Stomach smooth muscle (tissue), 2 donors: ENCODE results near the gene CDH12.
"Not testable (repeated sequence)": the region's sequence is repeated elsewhere in the genome, so short reads cannot be mapped to it uniquely, and the experiment has no call there.

Experiments used
- H3K27ac ChIP-seq: one replicate; pipeline ENCODE4 v1.7.0; 2013; ENCODE audit warnings: mild to moderate bottlenecking, low read length, inconsistent platforms
- H3K27me3 ChIP-seq, 2 donors: one replicate each; pipeline ENCODE4 v1.7.0; 2013; ENCODE audit warnings: low read length in 2 of 2; ENCODE audit not compliant: insufficient read depth in 2 of 2, control insufficient read depth in 1 of 2
- H3K36me3 ChIP-seq, 2 donors: one replicate each; pipeline ENCODE4 v1.7.0; 2013; ENCODE audit warnings: low read length in 2 of 2; ENCODE audit not compliant: control insufficient read depth in 2 of 2, insufficient read depth in 2 of 2
- H3K4me1 ChIP-seq: one replicate; pipeline ENCODE4 v1.7.0; 2013; ENCODE audit warnings: low read length; ENCODE audit not compliant: control insufficient read depth, insufficient read depth
- H3K4me3 ChIP-seq, 2 donors: one replicate each; pipeline ENCODE4 v1.7.0; 2013; ENCODE audit warnings: low read length in 2 of 2
- H3K9ac ChIP-seq, 2 donors: one replicate each; pipeline ENCODE4 v1.7.0; 2013; ENCODE audit warnings: low read length in 2 of 2, mild to moderate bottlenecking in 1 of 2
- H3K9me3 ChIP-seq, 2 donors: one replicate each; pipeline ENCODE4 v1.7.0; 2013; ENCODE audit warnings: low read length in 2 of 2; ENCODE audit not compliant: control insufficient read depth in 2 of 2
- donor health status: healthy.
- donor health status: Pancreatic carcinoma.

CDH12 gene

GRCh38 chr5:22329683-22330082, 523.5 kb downstream of the CDH12 start:
- Histone ChIP-seq H3K27ac (no peak overlapping the region), H3K36me3 (no peaks in the 10 kb centered on the region), H3K4me3 (no peak overlapping the region)

GRCh38 chr5:22319798-22320197, 533.3 kb downstream of the CDH12 start:
- Histone ChIP-seq H3K27me3 (no peaks in the 10 kb centered on the region), H3K9ac (no peak overlapping the region), H3K27ac (no peak overlapping the region), H3K36me3 (no peaks in the 10 kb centered on the region), H3K9me3 (no peaks in the 10 kb centered on the region), H3K4me3 (no peak overlapping the region), H3K4me1 (no peaks in the 10 kb centered on the region)

More at GRCh38 chr5:22329683-22330082, 523.5 kb downstream of the CDH12 start:
- Histone ChIP-seq H3K27me3 (no peaks in the 10 kb centered on the region), H3K9ac (no peak overlapping the region), H3K9me3 (peaks cover 0 to 4% of the 10 kb centered on the region in 2 donors), H3K4me1 (no peaks in the 10 kb centered on the region)

GRCh38 chr5:22316294-22316693, 536.9 kb downstream of the CDH12 start:
- H3K4me3 ChIP-seq, result no peak overlapping the region

GRCh38 chr5:22315052-22315451, 538.1 kb downstream of the CDH12 start:
- H3K9ac ChIP-seq, H3K36me3 ChIP-seq, H3K9me3 ChIP-seq, H3K4me1 ChIP-seq, H3K27ac ChIP-seq, H3K4me3 ChIP-seq, H3K27me3 ChIP-seq: not testable (repeated sequence)

More at GRCh38 chr5:22316294-22316693, 536.9 kb downstream of the CDH12 start:
- Histone ChIP-seq H3K9ac (no peak overlapping the region), H3K36me3 (no peaks in the 10 kb centered on the region), H3K9me3 (no peaks in the 10 kb centered on the region), H3K27me3 (no peaks in the 10 kb centered on the region), H3K27ac (no peak overlapping the region), H3K4me1 (no peaks in the 10 kb centered on the region)

- no peaks in the 10 kb centered on the region for H3K27me3 ChIP-seq
- no peaks in the 10 kb centered on the region for H3K4me1 ChIP-seq
- no peak overlapping the region for H3K27ac ChIP-seq
- no peak overlapping the region for H3K4me3 ChIP-seq
- no peak overlapping the region for H3K9ac ChIP-seq
- no peaks in the 10 kb centered on the region for H3K36me3 ChIP-seq
- H3K9me3 ChIP-seq, result no peaks in the 10 kb centered on the region
These were observed 538.6 kb downstream of the CDH12 start for GRCh38 chr5:22314548-22314947.

GRCh38 chr5:22306011-22306410, 547.1 kb downstream of the CDH12 start:
- Histone ChIP-seq H3K4me1 (no peaks in the 10 kb centered on the region), H3K27ac (no peak overlapping the region), H3K27me3 (no peaks in the 10 kb centered on the region), H3K9ac (no peak overlapping the region), H3K36me3 (no peaks in the 10 kb centered on the region), H3K4me3 (no peak overlapping the region), H3K9me3 (no peaks in the 10 kb centered on the region)

GRCh38 chr5:22295832-22296231, 557.3 kb downstream of the CDH12 start:
- H3K27me3 ChIP-seq, result no peaks in the 10 kb centered on the region
- H3K9me3 ChIP-seq, result peaks cover 3 to 7% of the 10 kb centered on the region in 2 donors
- no peak overlapping the region for H3K27ac ChIP-seq
- no peak overlapping the region for H3K4me3 ChIP-seq
- no peaks in the 10 kb centered on the region for H3K36me3 ChIP-seq
- H3K4me1 ChIP-seq, result no peaks in the 10 kb centered on the region
- H3K9ac ChIP-seq, result no peak overlapping the region

- Histone ChIP-seq H3K9me3 (peaks cover 3 to 9% of the 10 kb centered on the region in 2 donors), H3K4me1 (no peaks in the 10 kb centered on the region), H3K27ac (no peak overlapping the region), H3K36me3 (no peaks in the 10 kb centered on the region), H3K27me3 (no peaks in the 10 kb centered on the region), H3K4me3 (no peak overlapping the region), H3K9ac (no peak overlapping the region)
These were observed 560.0 kb downstream of the CDH12 start for GRCh38 chr5:22293147-22293546.

- H3K27ac ChIP-seq, result no peak overlapping the region
- no peaks in the 10 kb centered on the region for H3K4me1 ChIP-seq
- no peaks in the 10 kb centered on the region for H3K27me3 ChIP-seq
- H3K4me3 ChIP-seq, result no peak overlapping the region
- H3K36me3 ChIP-seq, result no peaks in the 10 kb centered on the region
- no peaks in the 10 kb centered on the region for H3K9me3 ChIP-seq
- H3K9ac ChIP-seq, result no peak overlapping the region
These were observed 575.0 kb downstream of the CDH12 start for GRCh38 chr5:22278164-22278563.

- H3K4me1 ChIP-seq, result no peaks in the 10 kb centered on the region
- no peaks in the 10 kb centered on the region for H3K9me3 ChIP-seq
- no peaks in the 10 kb centered on the region for H3K27me3 ChIP-seq
- no peaks in the 10 kb centered on the region for H3K36me3 ChIP-seq
- H3K4me3 ChIP-seq, result no peak overlapping the region
- H3K27ac ChIP-seq, result no peak overlapping the region
- H3K9ac ChIP-seq, result no peak overlapping the region
These were observed 576.1 kb downstream of the CDH12 start for GRCh38 chr5:22277006-22277405.

GRCh38 chr5:22265855-22266254, 587.3 kb downstream of the CDH12 start:
- not testable (repeated sequence) for H3K27me3 ChIP-seq, H3K9me3 ChIP-seq, H3K4me1 ChIP-seq, H3K36me3 ChIP-seq, H3K9ac ChIP-seq, H3K27ac ChIP-seq, H3K4me3 ChIP-seq
